Neural progenitor cell (in vitro differentiated cells): ENCODE data around the gene TLE6. TPM values are rescaled to one million over a fixed set of nuclear protein-coding genes. Genes with fewer than 3 reads are reported as not detected.

Experiments used
- DNase-seq: peaks from one replicate; pipeline ENCODE4 v3.0.0-alpha.2; 2016; ENCODE audit warnings: low spot score
- H2AFZ ChIP-seq: fragments of 200-600 bp; sonication (generic); replicated peaks from 2 replicates; pipeline ENCODE4 v1.6.1; 2016; ENCODE audit warnings: antibody characterized with exemption
- H3F3A ChIP-seq: fragments of 200-600 bp; sonication (generic); 2 replicates; pipeline ENCODE4 v1.6.1; 2016; ENCODE audit warnings: antibody characterized with exemption, low read depth
- H3K27ac ChIP-seq: fragments of 200-600 bp; sonication (generic); 2 replicates; pipeline ENCODE4 v1.5.1; 2016; ENCODE audit warnings: mild to moderate bottlenecking
- H3K27me3 ChIP-seq: fragments of 200-600 bp; sonication (generic); 2 replicates; pipeline ENCODE4 v1.6.1; 2016; ENCODE audit warnings: mild to moderate bottlenecking, moderate library complexity
- H3K36me3 ChIP-seq: fragments of 200-600 bp; sonication (generic); 2 replicates; pipeline ENCODE4 v1.5.1; 2016
- H3K4me1 ChIP-seq: fragments of 200-600 bp; sonication (generic); 2 replicates; pipeline ENCODE4 v1.6.1; 2016; ENCODE audit warnings: mixed run types
- H3K4me2 ChIP-seq: fragments of 200-600 bp; sonication (generic); 2 replicates; pipeline ENCODE4 v1.6.1; 2016
- H3K4me3 ChIP-seq: fragments of 200-600 bp; sonication (generic); 2 replicates; pipeline ENCODE4 v1.5.1; 2016
- H3K79me2 ChIP-seq: fragments of 200-600 bp; sonication (generic); 2 replicates; pipeline ENCODE4 v1.6.1; 2016; ENCODE audit warnings: low read depth
- H3K9ac ChIP-seq: fragments of 200-600 bp; sonication (generic); 2 replicates; pipeline ENCODE4 v1.6.1; 2016
- H3K9me3 ChIP-seq: fragments of 200-600 bp; sonication (generic); 2 replicates; pipeline ENCODE4 v1.5.1; 2016; ENCODE audit warnings: low read depth
- H4K20me1 ChIP-seq: fragments of 200-600 bp; sonication (generic); 2 replicates; pipeline ENCODE4 v1.6.1; 2016; ENCODE audit warnings: low read depth
- H3K27ac Mint-ChIP-seq: 3 replicates; pipeline ENCODE4 v1.8.0; 2021; ENCODE audit warnings: mixed read lengths
- H3K27me3 Mint-ChIP-seq: 2 replicates; pipeline ENCODE4 v1.8.0; 2022; ENCODE audit warnings: low read depth, mild to moderate bottlenecking, inconsistent platforms, moderate library complexity, mixed read lengths; ENCODE audit not compliant: insufficient read depth
- H3K36me3 Mint-ChIP-seq: 3 replicates; pipeline ENCODE4 v1.8.0; 2021; ENCODE audit warnings: mixed read lengths
- H3K4me1 Mint-ChIP-seq: 3 replicates; pipeline ENCODE4 v1.8.0; 2021; ENCODE audit warnings: mixed read lengths
- H3K4me3 Mint-ChIP-seq: 3 replicates; pipeline ENCODE4 v1.8.0; 2021; ENCODE audit warnings: mild to moderate bottlenecking, moderate library complexity, mixed read lengths
- H3K9me3 Mint-ChIP-seq: 3 replicates; pipeline ENCODE4 v1.8.0; 2020; ENCODE audit warnings: mixed read lengths
- EZH2 ChIP-seq: fragments of 200-600 bp; sonication (generic); IDR thresholded peaks from 2 replicates; pipeline ENCODE4 v1.6.1; 2017; ENCODE audit warnings: antibody characterized with exemption, mild to moderate bottlenecking, moderate library complexity
- EZH2phosphoT487 ChIP-seq: fragments of 200-600 bp; sonication (generic); IDR thresholded peaks from 2 replicates; pipeline ENCODE4 v1.6.1; 2017; ENCODE audit warnings: antibody characterized with exemption
- total RNA-seq: library from RNA; depleted of rRNA; stranded (reverse); fragments of >200 nt; gene quantifications from 2 replicates; pipeline ENCODE4 v1.2.3, GENCODE V29; 2015; ENCODE audit warnings: low replicate concordance
- TF ChIP-seq, protein P1 (sequence below): fragments of 200-600 bp; sonication (generic); IDR thresholded peaks from 2 replicates; pipeline ENCODE4 v1.5.1; 2017; ENCODE audit warnings: antibody characterized with exemption, mild to moderate bottlenecking

TLE6 gene
- total RNA-seq, 1 donor from 2014 or later: 0.22 TPM

DNA sequence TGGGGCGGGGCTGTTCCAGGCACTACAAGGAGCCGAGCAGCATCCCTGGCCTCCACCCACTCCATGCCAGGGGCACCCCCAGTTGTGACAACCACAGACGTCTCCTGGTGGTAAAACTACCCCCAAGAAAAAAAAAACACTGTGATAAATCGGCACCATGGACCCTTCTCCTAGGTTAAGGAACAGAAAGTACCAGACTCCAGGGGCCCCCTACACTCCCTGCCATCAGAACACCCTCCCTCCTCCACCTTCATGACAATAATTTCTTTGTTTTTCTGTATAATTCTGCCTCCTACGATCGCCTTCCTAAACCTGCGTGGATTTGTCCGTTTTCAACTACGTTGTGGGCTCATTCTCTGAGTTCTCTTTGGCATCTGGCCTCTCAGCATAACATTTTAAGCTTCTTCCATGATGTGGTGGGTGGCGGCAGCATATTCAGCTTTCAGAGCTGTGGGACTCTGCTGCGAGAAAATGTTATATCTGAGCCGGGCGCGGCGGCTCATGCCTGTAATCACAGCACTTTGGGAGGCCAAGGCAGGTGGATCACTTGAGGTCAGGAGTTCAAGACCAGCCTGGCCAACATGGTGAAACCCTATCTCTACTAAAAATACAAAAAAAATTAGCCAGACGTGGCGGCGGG, 43.1 kb downstream of the TLE6 start:
- H3K27ac Mint-ChIP-seq: no peak overlapping the region

DNA sequence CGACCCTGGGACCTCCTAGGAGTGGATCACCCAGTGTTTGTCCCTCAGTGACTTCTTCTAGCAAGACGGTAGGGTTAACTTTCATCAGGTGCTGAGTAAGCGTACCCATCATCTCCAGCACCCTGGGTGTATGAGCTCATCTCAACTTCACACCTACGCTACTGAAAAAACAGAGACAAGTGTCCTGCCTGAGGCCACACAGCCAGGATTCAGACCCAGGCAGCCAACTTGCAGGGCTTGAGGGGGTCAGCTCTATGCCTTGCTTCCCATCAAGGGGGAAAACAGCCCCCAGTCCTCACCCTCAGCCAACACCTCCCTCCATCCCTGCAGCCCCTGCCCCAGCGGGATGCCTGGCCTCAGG, 47.1 kb downstream of the TLE6 start:
- H3K4me3 ChIP-seq: peak overlapping the region; percentile 25

More for the DNA sequence above, 43.1 kb downstream of the TLE6 start:
- Histone ChIP-seq H3K4me3 (no peak overlapping the region), H3K79me2 (no peaks in the 10 kb centered on the region), H3K9ac (no peak overlapping the region), H3K27me3 (peaks cover 30% of the 10 kb centered on the region), H3K4me2 (no peak overlapping the region), H3K27ac (no peak overlapping the region), H4K20me1 (no peaks in the 10 kb centered on the region), H3K4me1 (peaks cover 10% of the 10 kb centered on the region), H3K9me3 (no peaks in the 10 kb centered on the region), H3K36me3 (no peaks in the 10 kb centered on the region), H2AFZ (no peak overlapping the region), H3F3A (no peaks in the 10 kb centered on the region)
- no peaks in the 10 kb centered on the region for H3K36me3 Mint-ChIP-seq
- no peak overlapping the region for H3K4me3 Mint-ChIP-seq
- peaks cover 3% of the 10 kb centered on the region for H3K9me3 Mint-ChIP-seq
- peaks cover 34% of the 10 kb centered on the region for H3K27me3 Mint-ChIP-seq
- no peak for DNase-seq
- peaks cover 4% of the 10 kb centered on the region for H3K4me1 Mint-ChIP-seq
- no peak for TF ChIP-seq EZH2
- TF ChIP-seq EZH2phosphoT487: no peak
- TF ChIP-seq, protein P1, sequence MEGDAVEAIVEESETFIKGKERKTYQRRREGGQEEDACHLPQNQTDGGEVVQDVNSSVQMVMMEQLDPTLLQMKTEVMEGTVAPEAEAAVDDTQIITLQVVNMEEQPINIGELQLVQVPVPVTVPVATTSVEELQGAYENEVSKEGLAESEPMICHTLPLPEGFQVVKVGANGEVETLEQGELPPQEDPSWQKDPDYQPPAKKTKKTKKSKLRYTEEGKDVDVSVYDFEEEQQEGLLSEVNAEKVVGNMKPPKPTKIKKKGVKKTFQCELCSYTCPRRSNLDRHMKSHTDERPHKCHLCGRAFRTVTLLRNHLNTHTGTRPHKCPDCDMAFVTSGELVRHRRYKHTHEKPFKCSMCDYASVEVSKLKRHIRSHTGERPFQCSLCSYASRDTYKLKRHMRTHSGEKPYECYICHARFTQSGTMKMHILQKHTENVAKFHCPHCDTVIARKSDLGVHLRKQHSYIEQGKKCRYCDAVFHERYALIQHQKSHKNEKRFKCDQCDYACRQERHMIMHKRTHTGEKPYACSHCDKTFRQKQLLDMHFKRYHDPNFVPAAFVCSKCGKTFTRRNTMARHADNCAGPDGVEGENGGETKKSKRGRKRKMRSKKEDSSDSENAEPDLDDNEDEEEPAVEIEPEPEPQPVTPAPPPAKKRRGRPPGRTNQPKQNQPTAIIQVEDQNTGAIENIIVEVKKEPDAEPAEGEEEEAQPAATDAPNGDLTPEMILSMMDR: no peak

DNA sequence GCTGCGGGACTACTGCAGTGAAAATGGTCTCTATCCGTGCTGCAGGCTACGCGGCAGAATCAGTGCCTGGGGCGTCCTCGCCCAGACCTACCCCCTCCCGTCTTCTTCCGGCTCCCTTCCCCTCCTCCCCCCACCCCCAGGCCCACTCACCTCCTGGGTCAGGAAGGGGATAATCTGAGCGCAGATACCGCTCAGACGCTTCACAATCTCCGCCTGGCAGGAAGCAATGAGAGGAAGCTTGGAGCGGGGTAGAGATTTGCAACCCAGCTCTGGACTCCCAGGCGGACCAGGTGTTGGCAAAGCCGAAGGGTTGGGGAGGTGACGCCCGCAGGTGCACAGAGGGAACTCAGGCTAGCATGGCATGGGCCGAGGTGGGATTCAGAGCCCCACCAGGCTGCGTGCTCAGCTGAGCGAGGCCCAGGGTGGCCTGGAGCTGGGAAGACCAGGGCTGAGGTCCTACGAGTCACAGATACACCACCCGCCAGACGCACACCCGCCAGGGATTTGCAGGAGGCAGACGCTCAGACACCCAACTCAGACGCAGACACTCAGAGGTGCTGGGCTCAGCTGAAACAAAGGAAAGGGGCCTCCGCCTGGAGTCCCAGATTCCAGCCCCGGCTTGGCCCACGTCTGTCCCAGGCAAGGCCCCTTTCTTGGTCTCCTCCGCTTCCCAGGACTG, 47.6 kb downstream of the TLE6 start:
- Histone ChIP-seq H3K27ac (no peak overlapping the region), H3K4me2 (peak overlapping the region; percentile 74), H3K9me3 (no peaks in the 10 kb centered on the region), H4K20me1 (peaks cover 16% of the 10 kb centered on the region), H3K4me1 (peaks cover 20% of the 10 kb centered on the region), H3F3A (peaks cover 8% of the 10 kb centered on the region), H3K36me3 (no peaks in the 10 kb centered on the region), H3K4me3 (peak overlapping the region; percentile 25), H3K9ac (no peak overlapping the region), H2AFZ (peak overlapping the region; percentile 58), H3K79me2 (no peaks in the 10 kb centered on the region), H3K27me3 (peaks cover 74% of the 10 kb centered on the region)
- Mint-ChIP-seq H3K27ac (no peak overlapping the region), H3K9me3 (peaks cover 8% of the 10 kb centered on the region), H3K36me3 (no peaks in the 10 kb centered on the region), H3K27me3 (peaks cover 59% of the 10 kb centered on the region), H3K4me1 (peaks cover 5% of the 10 kb centered on the region), H3K4me3 (no peak overlapping the region)
- DNase-seq: peak; percentile 47
- TF ChIP-seq, protein P1: no peak
- TF ChIP-seq EZH2phosphoT487 (peak; percentile 36), EZH2 (peak; percentile 37)

More for the DNA sequence above, 47.1 kb downstream of the TLE6 start:
- Mint-ChIP-seq H3K27me3 (peaks cover 58% of the 10 kb centered on the region), H3K4me3 (no peak overlapping the region), H3K4me1 (peaks cover 4% of the 10 kb centered on the region), H3K9me3 (peaks cover 7% of the 10 kb centered on the region), H3K36me3 (no peaks in the 10 kb centered on the region), H3K27ac (no peak overlapping the region)
- TF ChIP-seq EZH2phosphoT487 (peak; percentile 19), EZH2 (no peak)
- H3K36me3 ChIP-seq: no peaks in the 10 kb centered on the region
- peak overlapping the region; percentile 58 for H2AFZ ChIP-seq
- H3K4me1 ChIP-seq: peaks cover 19% of the 10 kb centered on the region
- no peaks in the 10 kb centered on the region for H3K9me3 ChIP-seq
- no peak for DNase-seq
- no peak overlapping the region for H3K27ac ChIP-seq
- H4K20me1 ChIP-seq: peaks cover 14% of the 10 kb centered on the region
- H3F3A ChIP-seq: peaks cover 8% of the 10 kb centered on the region
- no peaks in the 10 kb centered on the region for H3K79me2 ChIP-seq
- no peak overlapping the region for H3K9ac ChIP-seq
- peak overlapping the region; percentile 74 for H3K4me2 ChIP-seq
- H3K27me3 ChIP-seq: peaks cover 69% of the 10 kb centered on the region

DNA sequence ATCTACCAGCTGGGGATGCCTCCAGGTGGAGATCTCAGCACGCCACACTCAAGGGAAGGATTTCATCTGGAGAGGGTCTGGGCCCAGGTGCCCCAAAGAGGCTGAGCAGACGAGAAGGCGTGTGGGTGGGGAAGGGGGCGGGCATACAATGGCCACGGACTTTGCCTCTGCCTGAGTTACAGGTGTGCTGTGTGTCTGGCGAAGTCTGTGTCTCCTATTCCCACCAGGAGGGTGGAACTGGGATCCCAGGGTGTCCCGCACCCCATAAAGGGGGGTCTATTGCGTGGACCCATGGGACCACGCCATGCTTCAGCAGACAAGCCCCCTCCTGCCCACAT, 48.2 kb downstream of the TLE6 start:
- H3K27ac ChIP-seq: no peak overlapping the region
- no peaks in the 10 kb centered on the region for H3K9me3 ChIP-seq
- Mint-ChIP-seq H3K4me1 (peaks cover 8% of the 10 kb centered on the region), H3K9me3 (peaks cover 11% of the 10 kb centered on the region), H3K4me3 (no peak overlapping the region), H3K27me3 (peaks cover 62% of the 10 kb centered on the region), H3K36me3 (no peaks in the 10 kb centered on the region), H3K27ac (no peak overlapping the region)
- H3K4me2 ChIP-seq: peak overlapping the region; percentile 74
- DNase-seq: no peak
- H3K4me3 ChIP-seq: no peak overlapping the region
- H3K36me3 ChIP-seq: no peaks in the 10 kb centered on the region
- H4K20me1 ChIP-seq: peaks cover 21% of the 10 kb centered on the region
- H3K27me3 ChIP-seq: peaks cover 79% of the 10 kb centered on the region
- H3K9ac ChIP-seq: no peak overlapping the region
- peak overlapping the region; percentile 58 for H2AFZ ChIP-seq
- H3K4me1 ChIP-seq: peaks cover 20% of the 10 kb centered on the region
- H3K79me2 ChIP-seq: no peaks in the 10 kb centered on the region
- TF ChIP-seq EZH2 (no peak), EZH2phosphoT487 (no peak)
- TF ChIP-seq, protein P1: no peak
- peaks cover 13% of the 10 kb centered on the region for H3F3A ChIP-seq
